Measurements from ENCODE around the gene DDX1. TPM values are rescaled to one million over a fixed set of nuclear protein-coding genes. Genes with fewer than 3 reads are reported as not detected.

Gene DDX1
- total RNA-seq, 4 donors from 2014 or later = 40.0 to 90.0 (median 52.4) TPM

GRCh38 chr2:15547115-15547876 is 44.4 kb upstream of the DDX1 start:
- Histone ChIP-seq H3K9me3 (no peaks in the 10 kb centered on the region), H3K4me3 (no peak overlapping the region), H3K36me3 (peaks cover 0 to 20% (median 0%) of the 10 kb centered on the region in 3 donors), H3K27me3 (no peaks in the 10 kb centered on the region), H3K4me1 (no peaks in the 10 kb centered on the region), H3K27ac (no peak overlapping the region)
- DNase-seq = no peak
- TF ChIP-seq CTCF (IDR thresholded peaks at IDR 0.05) (no peak), POLR2A (IDR thresholded peaks at IDR 0.05) (no peak)

- DNase-seq = no peak
Measured at GRCh38 chr2:15548974-15549373, 42.7 kb upstream of the DDX1 start.

GRCh38 chr2:15553519-15553918 is 38.1 kb upstream of the DDX1 start:
- Histone ChIP-seq H3K36me3 (peaks cover 0 to 41% (median 0%) of the 10 kb centered on the region in 3 donors), H3K27me3 (no peaks in the 10 kb centered on the region), H3K4me1 (peaks cover 0 to 7% (median 0%) of the 10 kb centered on the region in 4 donors), H3K4me3 (no peak overlapping the region), H3K9me3 (no peaks in the 10 kb centered on the region), H3K27ac (no peak overlapping the region)
- TF ChIP-seq CTCF (IDR thresholded peaks at IDR 0.05) (no peak), POLR2A (IDR thresholded peaks at IDR 0.05) (no peak)
- no peak for DNase-seq

More at GRCh38 chr2:15548974-15549373, 42.7 kb upstream of the DDX1 start:
- Histone ChIP-seq H3K27me3 (no peaks in the 10 kb centered on the region), H3K36me3 (peaks cover 0 to 37% (median 0%) of the 10 kb centered on the region in 3 donors), H3K4me1 (no peaks in the 10 kb centered on the region), H3K9me3 (no peaks in the 10 kb centered on the region), H3K27ac (no peak overlapping the region), H3K4me3 (no peak overlapping the region)
- no peak for TF ChIP-seq CTCF (IDR thresholded peaks at IDR 0.05)
- no peak for TF ChIP-seq POLR2A (IDR thresholded peaks at IDR 0.05)

- Histone ChIP-seq H3K4me1 (peaks cover 0 to 7% (median 0%) of the 10 kb centered on the region in 4 donors), H3K36me3 (peaks cover 0 to 39% (median 0%) of the 10 kb centered on the region in 3 donors)
Measured at GRCh38 chr2:15553951-15554350, 37.7 kb upstream of the DDX1 start.

GRCh38 chr2:15554525-15555218 is 37.0 kb upstream of the DDX1 start:
- Histone ChIP-seq H3K9me3 (no peaks in the 10 kb centered on the region), H3K4me3 (no peak overlapping the region), H3K36me3 (peaks cover 0 to 32% (median 0%) of the 10 kb centered on the region in 3 donors), H3K27ac (no peak overlapping the region), H3K4me1 (peaks cover 0 to 13% (median under 1%) of the 10 kb centered on the region in 4 donors), H3K27me3 (no peaks in the 10 kb centered on the region)
- DNase-seq = no peak
- TF ChIP-seq CTCF (IDR thresholded peaks at IDR 0.05) (no peak), POLR2A (IDR thresholded peaks at IDR 0.05) (no peak)

More at GRCh38 chr2:15553951-15554350, 37.7 kb upstream of the DDX1 start:
- DNase-seq = no peak
- TF ChIP-seq CTCF (IDR thresholded peaks at IDR 0.05) (no peak), POLR2A (IDR thresholded peaks at IDR 0.05) (no peak)
- Histone ChIP-seq H3K27ac (no peak overlapping the region), H3K4me3 (no peak overlapping the region), H3K27me3 (no peaks in the 10 kb centered on the region), H3K9me3 (no peaks in the 10 kb centered on the region)
